Right ventricle myocardium superior (tissue), 1 donor: ENCODE data around the gene ATP5F1E. TPM values are rescaled to one million over a fixed set of nuclear protein-coding genes. Genes with fewer than 3 reads are reported as not detected.

Source experiments
- ATAC-seq: fragments of 200-7000 bp; cut with Tn5 transposase; one replicate; pipeline ENCODE4 v1.9.1; 2020; ENCODE audit warnings: mild to moderate bottlenecking; ENCODE audit not compliant: poor library complexity
- DNase-seq: peaks from one replicate; pipeline ENCODE4 v3.0.0-alpha.2; 2020
- intact Hi-C: fragments of 100-400 bp; cut with DNase I; formaldehyde crosslinking; loops from one replicate; pipeline ENCODE4 v1.11.2; 2022
- total RNA-seq: library from RNA; stranded (reverse); fragmentation: NEBNext Ultra II Directional; extraction: Animal tissue kit (Norgen Biotek cat#: 25700); gene quantifications from one replicate; pipeline ENCODE4 v1.2.1, GENCODE V29; 2021
- donor health status: DM: no; HTN: yes; CAD: no; lungs with severe emphysema.

ATP5F1E gene
- total RNA-seq, 1 donor from 2014 or later: 143 TPM

DNA sequence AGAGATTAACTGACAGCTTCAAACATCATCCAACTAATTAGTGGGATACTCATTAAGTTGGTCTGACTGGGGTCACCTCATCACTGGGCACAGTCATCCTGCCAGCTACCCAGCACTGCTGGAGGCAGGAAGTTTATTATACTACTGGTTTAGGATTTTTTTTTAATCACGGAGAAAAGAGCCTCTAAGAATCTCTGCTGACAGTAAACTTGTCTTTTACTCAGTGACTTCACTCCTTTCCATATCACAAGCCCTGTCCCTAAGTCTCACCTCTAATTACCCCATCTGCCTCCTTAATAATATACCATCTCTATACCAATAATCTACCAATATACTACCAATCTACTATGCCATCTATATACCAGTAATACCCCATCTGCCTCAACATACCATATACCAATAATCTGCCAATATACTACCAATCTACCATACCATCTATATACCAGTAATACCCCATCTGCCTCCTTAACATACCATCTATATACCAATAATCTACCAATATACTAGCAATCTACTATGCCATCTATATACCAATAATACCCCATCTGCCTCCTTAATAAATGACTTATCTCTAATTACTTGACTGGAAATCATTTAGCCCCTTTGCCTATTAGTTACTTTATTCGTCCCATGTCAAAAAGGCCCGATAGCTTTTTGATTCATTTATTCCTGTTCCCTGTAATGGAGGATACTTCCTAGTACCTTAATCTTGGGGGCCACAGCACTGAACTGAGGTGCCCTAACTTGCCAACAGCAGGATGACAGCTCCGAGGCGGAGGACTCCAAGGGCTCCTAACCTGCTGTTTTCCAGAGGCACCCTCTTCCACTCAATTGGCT is 5.0 kb downstream of the ATP5F1E start:
- intact Hi-C loops: no loop called here
- no peak for DNase-seq
- no peak for ATAC-seq

GRCh38 chr20:59025511-59025910 is 6.6 kb downstream of the ATP5F1E start:
- DNase-seq (no peak), ATAC-seq (no peak)
- intact Hi-C loops: no loop called here

DNA sequence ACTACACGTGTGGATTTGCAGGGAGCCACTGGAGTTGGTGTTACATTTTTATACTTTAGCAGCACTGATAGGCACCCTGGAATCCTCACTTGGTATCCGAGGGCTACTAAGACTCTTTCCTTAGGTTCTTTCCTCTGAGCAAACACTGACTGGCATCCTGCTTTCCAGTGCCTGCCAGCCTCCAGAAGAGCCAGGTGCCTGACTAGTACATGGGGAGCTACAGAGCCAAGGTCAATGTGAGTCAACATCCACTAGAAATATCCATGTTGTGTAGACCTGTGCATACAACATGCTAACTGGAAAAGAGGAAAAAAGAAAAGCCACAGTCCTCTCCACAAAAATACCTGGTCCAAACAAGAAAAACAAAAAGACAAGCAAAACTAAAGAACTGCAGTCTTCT is 7.0 kb downstream of the ATP5F1E start:
- ATAC-seq (peak; percentile 42), DNase-seq (no peak)
- intact Hi-C loops: no loop called here

DNA sequence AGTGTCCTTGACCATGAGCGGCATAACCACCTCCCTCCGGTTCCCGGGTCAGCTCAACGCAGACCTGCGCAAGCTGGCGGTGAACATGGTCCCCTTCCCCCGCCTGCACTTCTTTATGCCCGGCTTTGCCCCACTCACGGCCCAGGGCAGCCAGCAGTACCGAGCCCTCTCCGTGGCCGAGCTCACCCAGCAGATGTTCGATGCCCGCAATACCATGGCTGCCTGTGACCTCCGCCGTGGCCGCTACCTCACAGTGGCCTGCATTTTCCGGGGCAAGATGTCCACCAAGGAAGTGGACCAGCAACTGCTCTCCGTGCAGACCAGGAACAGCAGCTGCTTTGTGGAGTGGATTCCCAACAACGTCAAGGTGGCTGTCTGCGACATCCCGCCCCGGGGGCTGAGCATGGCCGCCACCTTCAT is 8.0 kb downstream of the ATP5F1E start:
- DNase-seq (no peak), ATAC-seq (peak; percentile 14)
- intact Hi-C loops: no loop called here

DNA sequence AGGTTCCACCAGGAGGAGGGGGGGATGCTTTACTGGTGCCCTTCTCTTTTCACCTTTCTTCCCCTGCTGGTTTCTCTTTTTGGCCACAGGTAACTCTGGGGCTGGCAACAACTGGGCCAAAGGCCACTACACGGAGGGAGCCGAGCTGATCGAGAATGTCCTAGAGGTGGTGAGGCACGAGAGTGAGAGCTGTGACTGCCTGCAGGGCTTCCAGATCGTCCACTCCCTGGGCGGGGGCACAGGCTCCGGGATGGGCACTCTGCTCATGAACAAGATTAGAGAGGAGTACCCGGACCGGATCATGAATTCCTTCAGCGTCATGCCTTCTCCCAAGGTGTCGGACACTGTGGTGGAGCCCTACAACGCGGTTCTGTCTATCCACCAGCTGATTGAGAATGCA is 8.5 kb downstream of the ATP5F1E start:
- DNase-seq (no peak), ATAC-seq (no peak)
- intact Hi-C loops: no loop called here

DNA sequence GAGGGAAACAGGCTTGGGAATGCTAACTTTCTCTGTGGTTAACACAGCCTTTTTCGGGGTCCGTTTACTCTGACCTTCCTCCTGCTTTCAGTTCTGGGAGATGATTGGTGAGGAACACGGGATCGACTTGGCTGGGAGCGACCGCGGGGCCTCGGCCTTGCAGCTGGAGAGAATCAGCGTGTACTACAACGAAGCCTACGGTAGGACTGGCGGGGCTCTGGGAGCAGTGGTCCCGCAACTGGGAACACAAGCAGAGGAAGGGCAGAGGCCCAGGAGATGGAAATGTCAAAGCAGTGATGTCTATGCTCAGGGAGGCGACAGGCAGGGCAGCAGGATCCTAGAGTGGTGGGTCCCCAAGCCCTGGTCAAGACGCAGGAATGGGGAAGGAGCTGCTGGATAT is 9.4 kb downstream of the ATP5F1E start:
- intact Hi-C loops: no loop called here
- DNase-seq (no peak), ATAC-seq (no peak)

DNA sequence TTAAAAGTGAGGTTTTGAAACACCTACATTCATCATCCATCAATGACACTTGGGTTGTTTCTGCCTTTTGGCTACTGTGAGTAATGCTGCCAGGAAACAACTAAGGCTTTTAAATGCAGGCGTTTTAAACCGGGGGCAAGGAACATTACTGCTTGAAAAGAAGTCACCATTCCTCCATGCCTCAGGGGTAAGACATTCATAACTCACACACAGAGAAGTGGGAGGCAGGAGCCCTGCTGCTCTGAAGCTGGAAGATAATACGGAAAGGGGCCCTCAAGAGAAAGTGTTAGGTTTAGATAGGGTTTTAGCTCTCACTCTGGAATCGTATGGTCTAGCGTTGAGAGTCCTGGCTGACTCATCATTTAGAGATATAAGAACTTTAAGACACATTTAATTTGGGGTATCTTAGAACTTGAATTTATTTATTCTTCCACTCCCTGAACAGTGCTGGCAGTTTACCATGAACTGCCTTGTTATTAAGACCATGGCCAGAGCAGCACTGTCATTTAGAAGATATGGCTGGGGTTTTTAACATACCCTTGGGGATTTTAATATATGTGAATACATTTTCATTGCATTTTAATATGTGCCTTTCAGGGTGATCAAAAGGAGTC is 11.1 kb downstream of the ATP5F1E start:
- intact Hi-C loops: no loop called here
- ATAC-seq: no peak
- no peak for DNase-seq

DNA sequence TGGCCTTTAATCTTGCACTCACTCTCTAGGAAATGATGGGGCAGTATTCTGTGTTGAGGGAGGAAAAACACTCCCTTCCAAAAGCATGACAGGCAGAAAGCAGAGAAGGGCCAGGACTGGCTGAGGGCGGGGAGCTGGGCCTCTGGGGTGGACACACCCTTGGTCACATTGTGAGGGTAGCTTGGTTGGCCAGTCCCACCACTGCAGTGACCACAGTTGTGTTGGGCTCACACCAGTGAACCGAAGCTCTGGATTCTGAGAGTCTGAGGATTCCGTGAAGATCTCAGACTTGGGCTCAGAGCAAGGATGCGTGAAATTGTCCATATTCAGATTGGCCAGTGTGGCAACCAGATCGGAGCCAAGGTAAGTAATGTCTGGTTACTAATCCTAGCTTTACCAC is 12.9 kb downstream of the ATP5F1E start, which contains the start of gene TUBB1:
Gene TUBB1, plus strand, starts transcription at position 213 of the 400 bp plus-strand sequence. Its CDS starts 94 bp downstream, at position 307.
- intact Hi-C loops: no loop called here

DNA sequence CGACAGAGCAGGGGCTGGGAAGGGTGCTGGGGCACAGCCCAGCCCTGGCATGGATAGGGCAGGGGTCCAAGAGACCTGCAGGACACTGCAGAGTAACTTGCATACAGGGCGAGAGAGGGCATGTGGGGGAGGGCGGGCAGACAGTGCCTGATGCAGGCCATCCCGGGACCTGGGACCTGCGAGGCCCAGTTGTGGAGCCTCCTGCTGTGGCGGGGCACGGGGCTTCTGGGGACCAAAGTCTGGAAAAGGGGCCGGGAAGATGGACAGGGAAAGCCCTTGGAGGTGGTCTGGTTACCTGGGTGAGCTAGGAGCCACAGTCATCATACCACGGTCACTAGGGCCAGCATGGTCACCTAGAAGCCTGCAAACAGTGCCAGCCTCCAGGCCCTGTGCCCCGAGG is 13.3 kb downstream of the ATP5F1E start:
- DNase-seq (no peak), ATAC-seq (no peak)
- intact Hi-C loops: no loop called here

More for the DNA sequence above, 12.9 kb downstream of the ATP5F1E start, which contains the start of gene TUBB1:
- DNase-seq (no peak), ATAC-seq (no peak)

DNA sequence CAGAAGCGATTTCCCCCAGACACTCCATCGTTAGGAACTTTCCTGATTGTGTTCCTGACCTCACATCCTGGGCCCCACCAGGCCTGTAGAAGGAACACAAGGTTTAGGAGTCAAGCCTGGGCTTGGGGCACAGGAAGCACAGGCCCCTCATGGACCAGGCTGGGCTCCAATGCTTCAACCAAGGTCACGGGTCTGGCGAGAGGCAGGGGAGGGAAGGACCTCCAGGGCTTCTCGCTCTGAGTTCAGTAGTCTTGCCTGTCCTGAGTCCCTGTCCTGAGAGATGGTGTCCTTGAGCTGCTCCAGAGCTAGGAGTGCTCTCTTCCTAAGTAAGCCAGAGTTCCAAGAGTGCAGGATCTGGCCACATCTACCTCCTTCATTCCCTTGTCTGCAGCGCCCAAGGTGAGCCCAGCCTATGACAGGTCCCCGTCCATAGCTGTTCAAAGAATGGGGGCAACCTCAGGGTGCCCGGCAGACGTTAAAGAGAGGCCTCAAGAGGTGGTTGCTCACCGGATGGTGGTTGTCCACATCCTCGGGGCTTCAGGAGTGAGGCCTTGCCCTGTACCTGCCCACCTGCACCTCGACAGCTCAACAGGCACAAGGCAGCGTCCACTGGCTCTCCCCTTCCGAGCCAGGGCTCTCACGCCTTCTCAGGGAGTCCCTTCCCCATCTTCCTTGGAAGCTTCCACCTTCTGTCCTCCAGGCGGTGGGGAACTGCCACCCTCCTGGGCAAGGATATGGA is 14.5 kb downstream of the ATP5F1E start:
- ATAC-seq (peak; percentile 8), DNase-seq (no peak)
- intact Hi-C loops: no loop called here

DNA sequence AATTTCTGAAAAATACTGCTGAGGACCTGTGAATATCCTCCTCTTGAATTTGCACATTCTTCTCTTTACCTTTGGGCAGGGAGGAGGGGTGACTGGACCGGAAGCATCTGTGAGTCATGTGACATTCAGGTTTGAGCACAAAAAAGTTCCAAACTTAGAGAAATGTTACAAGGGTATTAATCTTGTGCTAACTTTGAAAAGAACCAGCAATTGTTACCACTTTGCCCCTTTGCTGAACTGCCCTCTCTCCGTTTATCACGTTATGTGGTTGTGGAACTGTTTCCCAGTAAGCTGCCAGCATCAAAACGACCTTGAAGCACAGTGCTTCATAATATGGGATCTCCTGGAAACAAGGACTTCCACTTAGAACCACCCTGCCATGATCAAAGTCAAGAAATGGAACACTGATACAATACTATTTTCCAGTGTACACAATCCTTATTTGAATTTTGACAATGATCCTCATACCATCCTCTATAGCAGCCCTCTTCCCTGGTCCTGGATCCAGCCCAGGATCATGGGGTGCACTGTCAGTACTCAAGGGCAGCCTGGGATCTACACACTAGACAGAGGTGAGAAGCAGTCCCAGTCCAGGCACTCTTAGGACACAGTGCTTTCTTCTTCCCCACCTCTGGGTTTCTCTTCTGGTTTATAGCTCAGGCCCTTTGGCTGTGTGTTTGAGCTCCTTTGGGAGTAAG is 15.2 kb downstream of the ATP5F1E start:
- peak; percentile 61 for ATAC-seq
- intact Hi-C loops: no loop called here
- DNase-seq: no peak

GRCh38 chr20:59015812-59016711 is 16.1 kb downstream of the ATP5F1E start:
- DNase-seq (no peak), ATAC-seq (no peak)
- intact Hi-C loops: no loop called here

GRCh38 chr20:59015411-59015810 is 16.7 kb downstream of the ATP5F1E start:
- DNase-seq (no peak), ATAC-seq (no peak)
- intact Hi-C loops: no loop called here

- DNase-seq (no peak), ATAC-seq (no peak)
- intact Hi-C loops: no loop called here
Measured at GRCh38 chr20:59014680-59015389, 17.3 kb downstream of the ATP5F1E start.

GRCh38 chr20:59013959-59014608 is 18.1 kb downstream of the ATP5F1E start:
- intact Hi-C loops: no loop called here
- ATAC-seq: no peak
- no peak for DNase-seq

DNA sequence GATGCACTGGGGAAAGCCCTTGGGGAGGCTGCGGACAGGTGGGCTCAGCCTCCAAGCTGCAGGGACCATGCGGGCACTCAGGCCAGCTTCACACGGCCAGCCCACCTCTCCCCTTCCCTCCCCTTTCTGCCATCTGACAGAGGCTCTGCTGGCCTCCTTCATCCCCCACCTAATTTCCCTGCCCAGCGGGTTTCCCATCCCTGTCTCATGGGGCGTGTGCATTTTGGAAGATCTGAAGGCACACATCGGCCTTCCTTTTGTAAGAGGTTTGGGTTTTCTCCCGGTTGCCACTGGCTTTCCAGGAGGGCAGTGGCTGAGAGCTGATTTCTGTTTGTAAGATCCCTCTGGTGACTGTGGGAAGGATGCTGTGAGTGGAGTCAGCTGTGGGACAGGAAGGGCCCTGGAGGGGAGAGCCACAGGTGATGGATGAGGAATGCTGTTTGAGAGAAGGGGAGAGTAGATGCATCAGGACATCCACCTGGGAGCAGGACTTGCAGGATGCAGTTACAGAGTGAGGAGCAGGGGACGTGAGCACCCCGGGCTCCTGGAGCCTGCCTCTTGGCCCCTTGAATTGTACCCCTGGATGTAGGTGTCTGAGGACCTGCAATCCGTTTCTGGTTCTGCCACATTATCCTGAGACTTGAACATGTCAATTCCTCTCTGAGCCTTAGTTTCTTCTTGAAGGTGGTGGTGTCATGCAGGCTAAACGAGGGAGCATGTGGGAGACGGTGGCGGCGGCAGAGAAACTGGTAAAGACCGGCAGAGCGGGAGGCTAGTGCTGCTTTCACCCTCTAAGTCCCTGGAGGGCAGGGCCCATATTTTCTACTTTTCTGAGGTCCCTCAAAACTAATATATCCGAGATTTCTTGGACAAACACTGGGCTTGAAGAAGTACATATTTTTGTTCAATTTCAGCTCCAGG is 18.8 kb downstream of the ATP5F1E start:
- intact Hi-C loops: no loop called here
- no peak for ATAC-seq
- no peak for DNase-seq
